Astrocyte (in vitro differentiated cells and primary cell): Measurements from ENCODE around the gene CHRNA4. TPM values are rescaled to one million over a fixed set of nuclear protein-coding genes. Genes with fewer than 3 reads are reported as not detected.

Source experiments
- DNase-seq: peaks from one replicate; pipeline ENCODE4 v3.0.0-alpha.2; 2010; ENCODE audit warnings: low read depth
- FAIRE-seq: peaks from 2 replicates; lab custom pipeline; 2011; peaks lifted over from hg19 to GRCh38; lab: Jason Lieb, UNC
- H2AFZ ChIP-seq: 2 replicates; pipeline ENCODE4 v1.6.0; 2012; ENCODE audit warnings: low read depth, low read length, inconsistent platforms
- H3K27ac ChIP-seq: 2 replicates; pipeline ENCODE4 v1.5.1; 2011; ENCODE audit warnings: low read depth, low read length, inconsistent platforms
- H3K27me3 ChIP-seq: 2 replicates; pipeline ENCODE4 v1.6.0; 2011; ENCODE audit warnings: low read length, inconsistent platforms; ENCODE audit not compliant: insufficient read depth
- H3K36me3 ChIP-seq: 2 replicates; pipeline ENCODE4 v1.5.1; 2011; ENCODE audit warnings: low read length, inconsistent platforms; ENCODE audit not compliant: insufficient read depth
- H3K4me1 ChIP-seq: 2 replicates; pipeline ENCODE4 v1.5.1; 2011; ENCODE audit warnings: low read length, inconsistent platforms; ENCODE audit not compliant: insufficient read depth
- H3K4me2 ChIP-seq: 2 replicates; pipeline ENCODE4 v1.6.0; 2012; ENCODE audit warnings: low read length, inconsistent platforms
- H3K4me3 ChIP-seq: 2 replicates; pipeline ENCODE4 v1.5.1; 2011; ENCODE audit warnings: low read depth, mild to moderate bottlenecking, low read length, inconsistent platforms; ENCODE audit not compliant: insufficient read depth
- H3K79me2 ChIP-seq: 2 replicates; pipeline ENCODE4 v1.6.0; 2012; ENCODE audit warnings: mild to moderate bottlenecking, low read length, inconsistent platforms; ENCODE audit not compliant: insufficient read depth
- H3K9ac ChIP-seq: 2 replicates; pipeline ENCODE4 v1.6.0; 2012; ENCODE audit warnings: mild to moderate bottlenecking, low read length, inconsistent platforms
- H3K9me3 ChIP-seq: 2 replicates; pipeline ENCODE4 v1.5.1; 2012; ENCODE audit warnings: low read depth, mild to moderate bottlenecking, low read length, inconsistent platforms; ENCODE audit not compliant: insufficient read depth
- H4K20me1 ChIP-seq: 2 replicates; pipeline ENCODE4 v1.6.0; 2012; ENCODE audit warnings: low read length, inconsistent platforms; ENCODE audit not compliant: insufficient read depth
- H3K27ac Mint-ChIP-seq: one replicate; pipeline ENCODE4 v1.8.0; 2021; ENCODE audit warnings: mild to moderate bottlenecking, mixed read lengths; ENCODE audit not compliant: unreplicated experiment
- H3K27me3 Mint-ChIP-seq: one replicate; pipeline ENCODE4 v1.8.0; 2021; ENCODE audit warnings: low read depth, mixed read lengths; ENCODE audit not compliant: unreplicated experiment
- H3K36me3 Mint-ChIP-seq: one replicate; pipeline ENCODE4 v1.8.0; 2021; ENCODE audit warnings: low read depth, mixed read lengths; ENCODE audit not compliant: unreplicated experiment
- H3K4me1 Mint-ChIP-seq: one replicate; pipeline ENCODE4 v1.8.0; 2021; ENCODE audit warnings: low read depth, mixed read lengths; ENCODE audit not compliant: unreplicated experiment
- H3K4me3 Mint-ChIP-seq: one replicate; pipeline ENCODE4 v1.8.0; 2021; ENCODE audit warnings: mild to moderate bottlenecking, moderate library complexity, mixed read lengths; ENCODE audit not compliant: unreplicated experiment
- H3K9me3 Mint-ChIP-seq: one replicate; pipeline ENCODE4 v1.8.0; 2021; ENCODE audit warnings: mild to moderate bottlenecking, mixed read lengths; ENCODE audit not compliant: unreplicated experiment
- EZH2 ChIP-seq: IDR thresholded peaks from 2 replicates; pipeline ENCODE4 v1.6.1; 2012; ENCODE audit warnings: mild to moderate bottlenecking, low read length, inconsistent platforms; ENCODE audit not compliant: insufficient read depth
- total RNA-seq: library from RNA; stranded (reverse); gene quantifications from 2 replicates; pipeline ENCODE4 v1.2.1, GENCODE V29; 2021
- TF ChIP-seq, protein P1 (sequence below): IDR thresholded peaks from 2 replicates; pipeline ENCODE4 v1.5.1; 2011; ENCODE audit warnings: low read depth, mild to moderate bottlenecking, inconsistent platforms, low read length, moderate library complexity; ENCODE audit not compliant: insufficient read depth

The CHRNA4 gene
- total RNA-seq, 1 donor from 2014 or later, result 1.8 TPM

GRCh38 chr20:63361519-63362435, 628 bp upstream of the CHRNA4 start:
- peaks cover 8% of the 10 kb centered on the region for H3K27me3 ChIP-seq
- no peak for DNase-seq
- no peak overlapping the region for H2AFZ ChIP-seq
- no peak overlapping the region for H3K4me3 Mint-ChIP-seq
- no peak overlapping the region for H3K4me2 ChIP-seq
- no peaks in the 10 kb centered on the region for H3K36me3 ChIP-seq
- H3K27ac Mint-ChIP-seq, result no peak overlapping the region
- no peaks in the 10 kb centered on the region for H3K9me3 ChIP-seq
- no peak overlapping the region for H3K27ac ChIP-seq
- H3K36me3 Mint-ChIP-seq, result no peaks in the 10 kb centered on the region
- TF ChIP-seq, protein P1, sequence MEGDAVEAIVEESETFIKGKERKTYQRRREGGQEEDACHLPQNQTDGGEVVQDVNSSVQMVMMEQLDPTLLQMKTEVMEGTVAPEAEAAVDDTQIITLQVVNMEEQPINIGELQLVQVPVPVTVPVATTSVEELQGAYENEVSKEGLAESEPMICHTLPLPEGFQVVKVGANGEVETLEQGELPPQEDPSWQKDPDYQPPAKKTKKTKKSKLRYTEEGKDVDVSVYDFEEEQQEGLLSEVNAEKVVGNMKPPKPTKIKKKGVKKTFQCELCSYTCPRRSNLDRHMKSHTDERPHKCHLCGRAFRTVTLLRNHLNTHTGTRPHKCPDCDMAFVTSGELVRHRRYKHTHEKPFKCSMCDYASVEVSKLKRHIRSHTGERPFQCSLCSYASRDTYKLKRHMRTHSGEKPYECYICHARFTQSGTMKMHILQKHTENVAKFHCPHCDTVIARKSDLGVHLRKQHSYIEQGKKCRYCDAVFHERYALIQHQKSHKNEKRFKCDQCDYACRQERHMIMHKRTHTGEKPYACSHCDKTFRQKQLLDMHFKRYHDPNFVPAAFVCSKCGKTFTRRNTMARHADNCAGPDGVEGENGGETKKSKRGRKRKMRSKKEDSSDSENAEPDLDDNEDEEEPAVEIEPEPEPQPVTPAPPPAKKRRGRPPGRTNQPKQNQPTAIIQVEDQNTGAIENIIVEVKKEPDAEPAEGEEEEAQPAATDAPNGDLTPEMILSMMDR, result no peak
- no peak for TF ChIP-seq EZH2
- FAIRE-seq, result no peak
- no peaks in the 10 kb centered on the region for H3K4me1 Mint-ChIP-seq
- H3K9ac ChIP-seq, result no peak overlapping the region
- peaks cover 40% of the 10 kb centered on the region for H3K27me3 Mint-ChIP-seq
- H3K4me1 ChIP-seq, result no peaks in the 10 kb centered on the region
- no peaks in the 10 kb centered on the region for H4K20me1 ChIP-seq
- no peaks in the 10 kb centered on the region for H3K79me2 ChIP-seq
- H3K9me3 Mint-ChIP-seq, result no peaks in the 10 kb centered on the region
- H3K4me3 ChIP-seq, result no peak overlapping the region

- Histone ChIP-seq H3K27me3 (peaks cover 8% of the 10 kb centered on the region), H3K36me3 (no peaks in the 10 kb centered on the region), H3K4me3 (no peak overlapping the region), H3K4me2 (no peak overlapping the region), H2AFZ (no peak overlapping the region), H4K20me1 (no peaks in the 10 kb centered on the region), H3K79me2 (no peaks in the 10 kb centered on the region), H3K9me3 (no peaks in the 10 kb centered on the region), H3K9ac (no peak overlapping the region), H3K4me1 (no peaks in the 10 kb centered on the region), H3K27ac (no peak overlapping the region)
- no peaks in the 10 kb centered on the region for H3K36me3 Mint-ChIP-seq
- H3K4me1 Mint-ChIP-seq, result no peaks in the 10 kb centered on the region
- FAIRE-seq (no peak), DNase-seq (no peak)
- peak overlapping the region; percentile 29 for H3K4me3 Mint-ChIP-seq
- peaks cover 35% of the 10 kb centered on the region for H3K27me3 Mint-ChIP-seq
- TF ChIP-seq, protein P1, result no peak
- no peak for TF ChIP-seq EZH2
- no peak overlapping the region for H3K27ac Mint-ChIP-seq
- no peaks in the 10 kb centered on the region for H3K9me3 Mint-ChIP-seq
Measured at GRCh38 chr20:63359937-63360849, 956 bp downstream of the CHRNA4 start.
